GM19351 (cell line): ENCODE data around the gene FRMD6.

ENCODE experiments used
- ATAC-seq: cut with Tn5 transposase; IDR thresholded peaks from one replicate; pipeline ENCODE4 v1.9.1; 2021; ENCODE audit warnings: mild to moderate bottlenecking, moderate library complexity; ENCODE audit not compliant: unreplicated experiment

The FRMD6 gene

DNA sequence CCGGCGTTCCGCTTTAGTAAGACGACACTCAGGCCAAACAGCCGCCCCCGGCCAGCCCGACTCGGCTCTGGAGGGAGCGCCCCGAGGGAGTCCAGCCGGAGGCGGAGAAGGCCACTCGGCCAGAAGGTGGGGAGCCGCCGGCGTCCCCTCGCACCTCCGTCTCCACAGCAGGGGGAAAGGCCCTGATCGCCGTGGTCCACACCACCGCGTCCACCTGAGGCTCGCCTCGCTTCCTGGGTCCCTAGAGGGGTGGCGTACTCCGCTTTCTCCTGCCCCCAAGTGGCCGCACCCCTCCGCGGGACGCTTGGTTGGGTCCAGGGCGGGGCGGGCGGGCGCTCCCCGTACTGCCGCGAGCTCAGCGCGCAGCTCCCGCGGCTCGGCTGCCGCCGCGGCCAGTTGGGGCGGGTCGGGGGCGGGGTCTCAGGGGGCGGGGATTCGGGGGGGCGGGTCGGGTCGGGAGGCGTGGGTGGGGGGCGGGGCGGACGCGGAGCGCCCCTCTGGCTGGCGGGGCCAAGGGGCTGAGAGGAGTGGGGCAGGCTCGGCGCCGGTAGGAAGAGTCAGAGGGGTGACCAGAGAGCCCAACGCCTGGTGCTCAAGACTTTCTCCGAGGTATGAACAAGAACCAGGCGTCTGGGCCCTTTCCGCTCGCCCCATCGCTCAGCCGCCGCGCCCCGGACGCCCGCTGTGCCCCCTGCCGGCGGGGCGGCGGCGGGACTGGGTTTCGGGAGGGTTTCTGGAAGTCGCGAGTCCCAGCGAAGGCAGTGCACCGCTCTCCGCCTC lies at the start of gene FRMD6:
Gene FRMD6 (plus strand): TSS at position 523 of the 780 bp plus-strand sequence. CDS start 37,927 bp downstream, outside the sequence.
- ATAC-seq: peak; percentile 66

- ATAC-seq: no peak
These were observed 49.4 kb upstream of the FRMD6 start for GRCh38 chr14:51602310-51602709.

- ATAC-seq: no peak
These were observed 48.2 kb upstream of the FRMD6 start for GRCh38 chr14:51603495-51603894.

DNA sequence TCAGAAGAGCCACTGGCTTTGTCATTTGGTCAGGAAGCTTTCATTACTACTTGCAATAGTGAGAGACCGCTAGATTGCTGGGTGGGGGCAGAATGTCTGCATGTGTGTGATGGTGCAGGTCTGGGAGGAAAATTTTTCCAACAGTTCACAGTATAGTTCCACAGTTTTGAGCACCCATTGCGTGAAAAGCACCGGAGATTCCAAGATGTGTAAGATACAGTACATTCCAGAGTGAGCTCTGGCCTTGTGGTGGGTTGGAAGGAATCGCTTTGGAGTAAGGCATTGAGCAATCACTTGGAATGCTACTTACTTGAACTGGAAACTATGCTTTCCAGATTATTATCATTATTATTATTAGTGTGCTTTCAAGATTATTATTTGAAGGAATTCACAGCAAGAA lies 47.6 kb upstream of the FRMD6 start:
- ATAC-seq: no peak

GRCh38 chr14:51605575-51605974 lies 46.1 kb upstream of the FRMD6 start:
- no peak for ATAC-seq

DNA sequence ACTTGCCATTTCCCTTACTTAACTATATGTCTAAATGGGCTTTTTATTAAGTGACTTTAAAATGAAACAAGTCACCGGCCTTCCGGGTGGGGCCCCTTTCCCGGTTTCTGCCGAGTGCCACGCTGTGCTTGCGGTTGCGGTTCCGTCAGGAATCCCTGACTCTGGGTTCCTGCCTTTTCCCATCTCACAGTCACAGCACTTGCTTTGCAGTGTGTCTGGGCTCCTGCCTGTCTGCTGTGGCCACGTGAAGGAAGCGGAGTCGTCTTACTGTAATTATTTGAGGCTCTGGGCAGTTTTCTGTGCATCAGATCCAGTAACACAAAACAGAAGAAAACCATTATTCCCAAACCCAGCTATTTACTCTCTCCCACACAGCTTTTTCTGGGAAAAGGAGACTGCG lies 44.0 kb upstream of the FRMD6 start:
- no peak for ATAC-seq

GRCh38 chr14:51609251-51609954 lies 42.3 kb upstream of the FRMD6 start:
- no peak for ATAC-seq

- ATAC-seq: peak; percentile 92
These were observed 41.8 kb upstream of the FRMD6 start for GRCh38 chr14:51609955-51610283.

DNA sequence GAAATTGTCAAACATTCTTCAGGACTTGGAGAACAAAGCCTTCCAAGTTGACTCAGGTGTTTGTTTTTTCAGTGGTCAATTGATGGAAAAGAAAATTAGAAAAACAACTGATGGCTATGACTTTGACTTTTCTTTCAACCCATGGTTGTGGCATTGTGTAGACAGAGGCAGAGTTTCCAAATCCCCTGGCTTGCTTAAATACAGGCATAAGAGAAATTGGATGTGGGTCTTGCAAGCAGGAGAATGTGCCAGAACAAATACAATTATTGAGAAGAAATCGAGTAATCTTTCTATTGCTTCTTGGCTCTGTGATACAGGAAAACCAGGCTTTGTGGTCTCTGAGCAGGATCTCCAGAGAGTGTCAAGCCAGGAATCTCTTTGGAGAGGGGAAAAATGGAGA lies 40.9 kb upstream of the FRMD6 start:
- no peak for ATAC-seq

DNA sequence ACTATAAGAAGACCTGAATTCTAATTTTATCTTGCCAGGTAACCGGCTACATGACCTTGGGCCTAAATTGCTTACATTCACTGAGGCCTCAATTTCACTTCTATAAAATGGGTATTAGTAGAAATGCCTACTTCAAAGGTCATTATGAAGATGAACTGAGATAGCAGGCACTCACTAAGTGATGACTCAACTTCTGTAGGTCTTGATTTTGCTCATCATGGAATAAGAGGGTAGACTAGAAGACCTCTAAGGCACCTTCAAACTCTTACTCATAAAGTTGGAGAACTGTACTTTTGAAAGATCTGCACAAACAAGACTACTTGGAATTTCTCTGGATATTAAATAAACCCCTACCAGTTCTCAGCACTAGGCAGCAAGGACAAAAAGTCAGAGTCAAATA lies 39.3 kb upstream of the FRMD6 start:
- no peak for ATAC-seq

- no peak for ATAC-seq
These were observed 38.3 kb upstream of the FRMD6 start for GRCh38 chr14:51613416-51613815.

- ATAC-seq: no peak
These were observed 37.0 kb upstream of the FRMD6 start for GRCh38 chr14:51614707-51615106.

DNA sequence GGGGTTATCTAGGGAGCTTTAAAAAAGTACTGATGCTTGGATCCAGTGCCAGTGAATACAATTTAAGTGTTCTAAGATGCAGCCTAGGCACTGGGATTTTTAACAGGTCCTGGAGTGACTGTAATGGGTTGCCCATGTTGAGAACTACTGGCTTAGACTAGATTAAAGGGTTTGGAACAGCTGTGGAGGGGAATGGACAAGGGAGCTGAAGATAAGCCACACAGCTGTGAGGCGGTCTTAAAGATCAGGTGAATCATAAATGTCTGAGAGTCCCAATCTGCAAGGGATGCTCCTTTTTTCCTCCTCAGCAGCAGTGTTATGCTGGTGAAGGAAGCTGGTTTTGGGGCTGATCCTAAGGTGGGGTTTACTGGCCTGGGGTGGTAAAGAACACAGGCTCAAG lies 35.5 kb upstream of the FRMD6 start:
- no peak for ATAC-seq

GRCh38 chr14:51616724-51617409 lies 34.8 kb upstream of the FRMD6 start:
- no peak for ATAC-seq

GRCh38 chr14:51619561-51619960 lies 32.1 kb upstream of the FRMD6 start:
- no peak for ATAC-seq

- no peak for ATAC-seq
These were observed 31.7 kb upstream of the FRMD6 start for GRCh38 chr14:51620056-51620455.

DNA sequence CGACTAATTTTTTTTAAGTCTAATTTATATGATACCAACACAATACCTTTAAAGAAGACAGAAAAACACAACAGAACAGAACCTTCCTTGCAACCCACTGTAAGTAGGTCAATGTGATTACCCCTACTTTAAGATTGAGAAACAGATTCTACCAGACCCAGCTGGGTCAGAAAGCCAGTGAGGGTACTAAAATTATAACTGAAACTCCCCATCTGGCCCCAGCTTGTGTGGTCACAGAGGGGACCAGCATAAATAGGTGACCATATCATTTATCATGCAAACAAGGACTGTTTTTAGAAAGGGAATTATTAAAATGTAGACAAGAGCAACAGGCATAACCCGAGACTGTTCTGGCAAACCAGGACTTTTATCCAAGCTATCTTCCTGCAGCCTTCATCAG lies 30.1 kb upstream of the FRMD6 start:
- ATAC-seq: peak; percentile 55

- no peak for ATAC-seq
These were observed 29.3 kb upstream of the FRMD6 start for GRCh38 chr14:51622376-51622775.

DNA sequence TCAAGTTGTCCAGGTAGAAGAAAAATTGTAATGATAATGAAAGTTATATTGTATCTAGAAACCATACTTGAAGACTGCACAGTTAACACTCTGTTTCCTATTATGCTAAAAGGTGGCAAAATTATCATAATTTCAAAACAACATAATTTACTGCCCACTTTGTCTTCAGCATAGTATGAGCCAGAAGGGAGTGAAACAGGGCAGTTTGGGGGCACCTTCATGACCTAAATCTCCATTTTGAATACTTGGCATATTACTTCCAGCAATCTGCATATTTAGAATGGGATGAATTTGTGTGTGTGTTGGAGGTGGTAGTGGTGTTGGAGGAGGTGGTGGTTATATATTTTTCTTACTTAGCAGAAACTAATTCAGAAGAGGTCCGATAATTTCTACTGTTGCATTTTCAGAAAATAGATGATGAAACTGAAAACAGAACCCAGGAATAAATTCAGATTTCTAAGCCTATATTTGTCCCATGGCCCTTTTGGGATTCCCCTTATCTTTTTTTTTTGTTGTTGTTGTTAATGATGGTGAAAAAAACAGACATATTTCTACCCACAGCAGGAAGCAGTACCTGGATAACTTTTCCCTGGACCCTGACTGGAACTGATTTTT lies 26.6 kb upstream of the FRMD6 start:
- ATAC-seq: no peak

DNA sequence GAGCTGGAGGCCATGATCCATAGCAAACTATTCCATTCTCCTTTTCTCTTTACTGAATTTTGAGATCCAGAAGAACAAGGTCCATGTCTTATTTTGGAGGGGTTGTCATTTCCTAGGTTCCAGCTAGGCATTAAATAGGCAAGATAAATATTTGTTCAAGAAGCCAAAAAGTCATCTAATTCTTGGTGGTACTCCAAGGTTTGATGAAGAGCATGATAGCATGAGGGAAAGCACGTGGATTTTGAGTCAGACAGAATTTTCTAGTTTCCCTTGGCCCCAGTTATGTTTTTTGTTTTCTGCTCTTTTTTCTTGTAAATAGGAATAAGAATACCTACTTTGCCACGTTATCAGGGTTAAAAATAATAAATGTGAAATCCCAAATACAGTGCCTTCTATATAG lies 25.5 kb upstream of the FRMD6 start:
- ATAC-seq: no peak

DNA sequence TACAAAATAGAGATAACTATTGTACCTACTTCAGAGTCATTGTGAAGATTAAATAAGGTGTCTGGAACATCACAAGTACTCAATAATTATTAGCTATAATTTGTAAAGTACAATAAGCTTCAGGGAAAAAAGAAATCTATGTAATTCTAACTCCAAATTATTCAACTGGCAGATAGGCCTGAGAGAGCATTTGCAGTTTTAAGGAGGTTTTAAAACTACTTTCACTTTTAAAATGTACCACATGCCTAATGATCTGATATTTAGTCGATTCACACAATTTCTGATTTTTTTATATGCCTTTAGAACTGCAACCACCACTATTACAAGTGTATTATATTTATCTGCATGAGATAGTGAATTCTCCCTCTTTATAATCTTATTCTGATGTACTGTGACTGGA lies 24.9 kb upstream of the FRMD6 start:
- ATAC-seq: no peak

DNA sequence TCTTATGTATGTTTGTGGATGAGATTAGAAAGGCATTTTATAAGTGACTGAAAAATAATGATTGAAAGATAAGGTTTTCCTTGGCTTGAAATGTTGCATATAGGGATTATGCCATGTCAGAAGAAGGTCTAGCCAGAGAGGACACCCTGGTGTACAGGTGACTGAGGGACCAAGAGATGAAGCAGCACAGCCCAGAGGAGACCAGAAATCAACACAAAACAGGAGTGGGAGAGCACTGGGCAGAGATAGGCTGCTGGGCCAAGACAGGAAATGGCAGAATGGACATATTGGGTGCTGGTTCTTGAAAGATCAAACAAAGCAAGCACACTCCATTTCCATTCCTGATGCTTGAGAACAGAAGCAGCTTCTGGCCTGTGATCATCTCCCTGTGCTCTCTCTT lies 24.4 kb upstream of the FRMD6 start:
- no peak for ATAC-seq
